A549 (cell line): Measurements from ENCODE around the gene MPND. TPM values are rescaled to one million over a fixed set of nuclear protein-coding genes. Genes with fewer than 3 reads are reported as not detected.

Source experiments
- ATAC-seq, 2 experiments: fragments of 200-7000 bp in 1 of 2; fragments of >200 bp in 1 of 2; cut with Nextera tagmentation in 1 of 2; cut with Tn5 transposase in 1 of 2; 3 replicates each; pipeline versions ENCODE4 v1.8.0 to v1.9.1; 2018 to 2020; ENCODE audit warnings: mild to moderate bottlenecking in 1 of 2, moderate library complexity in 1 of 2
- CTCF ChIA-PET: fragments of 300-600 bp; sonication (Branson Sonifier 250); formaldehyde crosslinking; extraction: SDS; loops from one replicate; lab custom pipeline; 2021; ENCODE audit warnings: antibody characterized with exemption, inconsistent platforms; lab: Yijun Ruan, JAX
- POLR2A ChIA-PET: fragments of 350-600 bp; formaldehyde crosslinking; extraction: SDS; loops from one replicate; lab custom pipeline; 2021; ENCODE audit warnings: antibody characterized with exemption, inconsistent platforms; lab: Yijun Ruan, JAX
- DNase-seq, 2 experiments: peaks; one replicate each; pipeline versions ENCODE4 v3.0.0 to v3.0.0-alpha.2; 2011 to 2016; ENCODE audit warnings: low read depth in 1 of 2, low spot score in 1 of 2
- FAIRE-seq: peaks from 2 replicates; lab custom pipeline; 2011; peaks lifted over from hg19 to GRCh38; lab: Jason Lieb, UNC
- H3K27ac ChIP-seq, 2 experiments: fragments of >200 bp; sonication (Bioruptor Twin); formaldehyde crosslinking; 3 replicates each; pipeline ENCODE4 v1.5.1; 2016 to 2017
- H3K4me1 ChIP-seq: fragments of >200 bp; sonication (Bioruptor Twin); formaldehyde crosslinking; 3 replicates; pipeline ENCODE4 v1.6.1; 2016
- H3K4me2 ChIP-seq: fragments of >200 bp; sonication (Bioruptor Twin); formaldehyde crosslinking; 3 replicates; pipeline ENCODE4 v1.6.1; 2016
- H3K4me3 ChIP-seq: fragments of >200 bp; sonication (Bioruptor Twin); formaldehyde crosslinking; 3 replicates; pipeline ENCODE4 v1.5.1; 2016
- H3K9me3 ChIP-seq: fragments of >200 bp; sonication (Bioruptor Twin); formaldehyde crosslinking; 3 replicates; pipeline ENCODE4 v1.6.1; 2016
- ATOH8 ChIP-seq: fragments of 250-450 bp; sonication (Bioruptor Pico); IDR thresholded peaks from 2 replicates; pipeline ENCODE4 v1.5.0; 2020; ENCODE audit warnings: low read depth, mild to moderate bottlenecking, moderate library complexity
- BCL3 ChIP-seq: fragments of >200 bp; sonication (Bioruptor Twin); formaldehyde crosslinking; IDR thresholded peaks from 3 replicates; pipeline ENCODE4 v1.6.1; 2016
- CBX2 ChIP-seq: fragments of 200-600 bp; sonication (generic); IDR thresholded peaks from 2 replicates; pipeline ENCODE4 v1.6.1; 2016; ENCODE audit warnings: low read depth, mild to moderate bottlenecking, borderline replicate concordance
- CEBPB ChIP-seq, 2 experiments: fragments of >200 bp in 1 of 2; sonication (Bioruptor Twin) in 1 of 2; formaldehyde crosslinking in 1 of 2; IDR thresholded peaks; 2 replicates each; pipeline ENCODE4 v1.6.1; 2012 to 2016
- CHD2 ChIP-seq: fragments of 150-350 bp; IDR thresholded peaks from 2 replicates; pipeline ENCODE4 v1.6.1; 2014; ENCODE audit warnings: low read length; ENCODE audit not compliant: partially characterized antibody
- CTCF ChIP-seq: fragments of >200 bp; sonication (Bioruptor Twin); formaldehyde crosslinking; IDR thresholded peaks from 3 replicates; pipeline ENCODE4 v1.5.1; 2016
- EHMT2 ChIP-seq: fragments of 200-600 bp; sonication (generic); IDR thresholded peaks from 2 replicates; pipeline ENCODE4 v1.6.1; 2016; ENCODE audit warnings: antibody characterized with exemption, low read depth, mild to moderate bottlenecking, moderate library complexity
- HMGXB4 ChIP-seq: fragments of 250-450 bp; sonication (Bioruptor Pico); IDR thresholded peaks from 2 replicates; pipeline ENCODE4 v1.5.0; 2021; ENCODE audit warnings: mild to moderate bottlenecking, moderate library complexity, borderline replicate concordance
- HOXA7 ChIP-seq: fragments of 250-450 bp; sonication (Bioruptor Pico); IDR thresholded peaks from 2 replicates; pipeline ENCODE4 v1.5.0; 2020; ENCODE audit warnings: mild to moderate bottlenecking, moderate library complexity
- HOXB5 ChIP-seq: fragments of 250-450 bp; sonication (Bioruptor Pico); IDR thresholded peaks from 2 replicates; pipeline ENCODE4 v1.5.0; 2020; ENCODE audit warnings: mild to moderate bottlenecking, moderate library complexity
- JUN ChIP-seq, 2 experiments: fragments of >200 bp; sonication (Bioruptor Twin); formaldehyde crosslinking; IDR thresholded peaks; 2 replicates in 1 of 2; 3 replicates in 1 of 2; pipeline ENCODE4 v1.6.1; 2016 to 2017
- MAZ ChIP-seq: fragments of 150-350 bp; IDR thresholded peaks from 2 replicates; pipeline ENCODE4 v1.6.1; 2014; ENCODE audit warnings: antibody characterized with exemption, low read depth, low read length, borderline replicate concordance
- POLR2AphosphoS2 ChIP-seq: conservative IDR thresholded peaks from 2 replicates; pipeline ENCODE4 v1.6.1; 2012; ENCODE audit warnings: low read length, improper control_type of control experiment, inconsistent platforms
- RARB ChIP-seq: fragments of 250-450 bp; sonication (Bioruptor Pico); IDR thresholded peaks from 2 replicates; pipeline ENCODE4 v1.8.0; 2021; ENCODE audit warnings: mild to moderate bottlenecking, moderate library complexity
- RCOR1 ChIP-seq: fragments of 150-350 bp; IDR thresholded peaks from 2 replicates; pipeline ENCODE4 v1.6.1; 2014; ENCODE audit warnings: antibody characterized with exemption, low read length, low read depth
- REST ChIP-seq: fragments of 200-600 bp; sonication (generic); IDR thresholded peaks from 2 replicates; pipeline ENCODE4 v1.6.1; 2016; ENCODE audit warnings: antibody characterized with exemption, mild to moderate bottlenecking, moderate library complexity
- RFX5 ChIP-seq: fragments of 450-650 bp; IDR thresholded peaks from 2 replicates; pipeline ENCODE4 v1.7.1; 2014; ENCODE audit warnings: antibody characterized with exemption, mild to moderate bottlenecking, moderate library complexity
- RNF2 ChIP-seq: fragments of 200-600 bp; sonication (generic); IDR thresholded peaks from 2 replicates; pipeline ENCODE4 v1.6.1; 2016; ENCODE audit warnings: low read depth, mild to moderate bottlenecking, antibody characterized with exemption, moderate library complexity, borderline replicate concordance
- SREBF2 ChIP-seq: fragments of 450-650 bp; IDR thresholded peaks from 2 replicates; pipeline ENCODE4 v1.6.1; 2014; ENCODE audit warnings: mild to moderate bottlenecking, moderate library complexity
- WGBS: methylation state at CpG from one replicate; pipeline ENCODE4 v1.1.6; 2017; ENCODE audit errors: missing lambda C conversion rate; 5-methylcytosine and 5-hydroxymethylcytosine counted together
- polyA plus RNA-seq, 4 experiments: library from polyadenylated mRNA; depleted of rRNA in 3 of 4; stranded (reverse); fragments of >200 nt; fragmentation: RNase III in 1 of 4; extraction: RNeasy Plus Mini Kit Qiagen cat#74134 plus additional on column Dnase treatment in 1 of 4; gene quantifications; 2 replicates in 3 of 4; 3 replicates in 1 of 4; pipeline ENCODE4 v1.2.3, GENCODE V29; 2011 to 2017

MPND gene
- polyA plus RNA-seq, 2 of the 4 experiments (the other 2 are of a cell fraction): 3.5 to 14.5 TPM

GRCh38 chr19:4378886-4379285 is 35.5 kb downstream of the MPND start:
- FAIRE-seq (no peak), ATAC-seq (no peak), DNase-seq (no peak)
- no peak for TF ChIP-seq JUN (IDR thresholded peaks at IDR 0.05)
- no peak for TF ChIP-seq CTCF
- TF ChIP-seq RCOR1: no peak
- TF ChIP-seq CHD2: no peak
- no peak for TF ChIP-seq BCL3
- H3K4me2 ChIP-seq: peak overlapping the region; percentile 35; the same call in 2 of the 3 replicates
- no peaks in the 10 kb centered on the region for H3K9me3 ChIP-seq
- POLR2A ChIA-PET: no interaction called here
- peak overlapping the region in 1 of 2 experiments; percentile 66; a peak in 2 of 6 replicates for H3K27ac ChIP-seq
- peaks cover 62% of the 10 kb centered on the region for H3K4me1 ChIP-seq
- CTCF ChIA-PET: interaction anchor here (1.5 to 4.4 kb wide), 3 partner anchors 9 to 26 kb away, joined by 6 to 19 read pairs (median 9); no protein-coding TSS in a partner anchor
- no peak overlapping the region for H3K4me3 ChIP-seq
- WGBS: 90% methylated on average over 8 of the region's 11 CpGs

GRCh38 chr19:4379383-4380253 is 36.3 kb downstream of the MPND start:
- peak; percentile 27 to 52 for DNase-seq
- H3K27ac ChIP-seq: peak overlapping the region in 1 of 2 experiments; percentile 66; a peak in 3 of 6 replicates
- POLR2A ChIA-PET: no interaction called here
- peak in 1 of 2 experiments; percentile 36; a peak in 2 of 6 replicates for ATAC-seq
- WGBS: 48% methylated on average over 16 of the region's 20 CpGs
- H3K9me3 ChIP-seq: no peaks in the 10 kb centered on the region
- no peak overlapping the region for H3K4me3 ChIP-seq
- H3K4me1 ChIP-seq: peaks cover 55% of the 10 kb centered on the region
- peak overlapping the region; percentile 35 for H3K4me2 ChIP-seq
- CTCF ChIA-PET: interaction anchor here (1.0 to 4.4 kb wide), 6 partner anchors 9 to 112 kb away, joined by 4 to 19 read pairs (median 6); partner anchors contain the start of gene SH3GL1
- TF ChIP-seq CEBPB (IDR thresholded peaks at IDR 0.05) (peak in 1 of 2 experiments; percentile 59; a peak in 2 of 4 replicates), POLR2AphosphoS2 (no peak), HOXB5 (CRISPR knock-in tag) (no peak)
- FAIRE-seq: no peak

- FAIRE-seq: no peak
- WGBS: 84% methylated on average over 15 of the region's 17 CpGs
- DNase-seq: no peak
- POLR2A ChIA-PET: no interaction called here
- ATAC-seq: no peak
- H3K9me3 ChIP-seq: no peaks in the 10 kb centered on the region
- peak overlapping the region in 1 of 2 experiments; percentile 62; a peak in 1 of 6 replicates for H3K27ac ChIP-seq
- H3K4me2 ChIP-seq: no peak overlapping the region
- CTCF ChIA-PET: interaction anchor here (1.0 to 2.6 kb wide), 5 partner anchors 10 to 112 kb away, joined by 4 to 9 read pairs (median 6); partner anchors contain the start of gene SH3GL1
- peaks cover 48% of the 10 kb centered on the region for H3K4me1 ChIP-seq
- no peak overlapping the region for H3K4me3 ChIP-seq
- TF ChIP-seq RNF2: no peak
- no peak for TF ChIP-seq ATOH8
- no peak for TF ChIP-seq EHMT2
- TF ChIP-seq RARB (CRISPR knock-in tag): no peak
- TF ChIP-seq MAZ: no peak
- TF ChIP-seq CBX2: no peak
- TF ChIP-seq RFX5: no peak
- no peak for TF ChIP-seq REST
- no peak for TF ChIP-seq SREBF2
- no peak for TF ChIP-seq HMGXB4 (CRISPR knock-in tag)
- TF ChIP-seq HOXA7 (CRISPR knock-in tag): no peak
Observed at GRCh38 chr19:4380254-4380727, 36.9 kb downstream of the MPND start.
